ENCODE data around the gene RIOK2.

DNA sequence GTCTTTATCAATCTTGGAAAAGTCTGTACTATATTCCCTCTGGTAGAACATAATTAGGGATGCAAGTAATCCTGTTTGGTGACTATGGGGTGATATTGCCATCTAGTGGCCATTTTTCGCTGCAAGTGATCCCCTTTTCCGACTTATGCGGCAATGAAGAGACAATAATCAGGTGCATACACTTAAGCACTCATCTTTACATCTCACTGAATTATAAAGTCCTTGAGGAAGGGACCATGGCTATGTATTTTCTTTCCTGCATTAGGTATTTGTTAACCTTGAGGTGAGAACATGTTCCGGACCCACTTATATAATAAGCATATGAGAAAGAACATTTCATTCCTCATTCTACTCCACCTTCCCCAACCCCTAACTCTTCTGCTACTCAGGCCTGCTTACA, 21.0 kb downstream of the RIOK2 start:
- TF ChIP-seq, protein P1, sequence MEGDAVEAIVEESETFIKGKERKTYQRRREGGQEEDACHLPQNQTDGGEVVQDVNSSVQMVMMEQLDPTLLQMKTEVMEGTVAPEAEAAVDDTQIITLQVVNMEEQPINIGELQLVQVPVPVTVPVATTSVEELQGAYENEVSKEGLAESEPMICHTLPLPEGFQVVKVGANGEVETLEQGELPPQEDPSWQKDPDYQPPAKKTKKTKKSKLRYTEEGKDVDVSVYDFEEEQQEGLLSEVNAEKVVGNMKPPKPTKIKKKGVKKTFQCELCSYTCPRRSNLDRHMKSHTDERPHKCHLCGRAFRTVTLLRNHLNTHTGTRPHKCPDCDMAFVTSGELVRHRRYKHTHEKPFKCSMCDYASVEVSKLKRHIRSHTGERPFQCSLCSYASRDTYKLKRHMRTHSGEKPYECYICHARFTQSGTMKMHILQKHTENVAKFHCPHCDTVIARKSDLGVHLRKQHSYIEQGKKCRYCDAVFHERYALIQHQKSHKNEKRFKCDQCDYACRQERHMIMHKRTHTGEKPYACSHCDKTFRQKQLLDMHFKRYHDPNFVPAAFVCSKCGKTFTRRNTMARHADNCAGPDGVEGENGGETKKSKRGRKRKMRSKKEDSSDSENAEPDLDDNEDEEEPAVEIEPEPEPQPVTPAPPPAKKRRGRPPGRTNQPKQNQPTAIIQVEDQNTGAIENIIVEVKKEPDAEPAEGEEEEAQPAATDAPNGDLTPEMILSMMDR (conservative IDR thresholded peaks at IDR 0.05 in 1 of 2, IDR thresholded peaks at IDR 0.05 in 1 of 2; ENCODE audit: low read depth in 1 of 2, low read length in 2 of 2), result peak; percentile 83 to 92
- TF ChIP-seq EZH2 (IDR thresholded peaks at IDR 0.05; ENCODE audit: low read length, missing control alignments), result no peak
